GM12801 (cell line): ENCODE results near the gene ZMYM3.

Source experiments
- CTCF ChIP-seq: IDR thresholded peaks from one replicate; pipeline ENCODE4 v1.5.1; 2011; ENCODE audit warnings: control low read depth; ENCODE audit not compliant: insufficient read length; ENCODE audit errors: extremely low read depth

ZMYM3 gene

GRCh38 chrX:71254092-71254963 lies at the start of gene ZMYM3:
ZMYM3 (minus strand) TSS chrX:71254140; CDS start chrX:71253255, 885 bp downstream.
- TF ChIP-seq CTCF: no peak

- TF ChIP-seq CTCF: no peak
These were observed 48.7 kb upstream of the ZMYM3 start for GRCh38 chrX:71302461-71303213.

GRCh38 chrX:71301195-71301924 lies 47.4 kb upstream of the ZMYM3 start, which contains the start of gene ITGB1BP2:
ITGB1BP2 (plus strand) TSS chrX:71301750; CDS start chrX:71301807, 57 bp downstream.
- TF ChIP-seq CTCF: no peak

- TF ChIP-seq CTCF: no peak
These were observed 44.2 kb upstream of the ZMYM3 start for GRCh38 chrX:71298119-71298518.

- TF ChIP-seq CTCF: no peak
These were observed 42.9 kb upstream of the ZMYM3 start for GRCh38 chrX:71296806-71297205.

- no peak for TF ChIP-seq CTCF
These were observed 38.9 kb upstream of the ZMYM3 start for GRCh38 chrX:71292669-71293365.

- TF ChIP-seq CTCF: no peak
These were observed 37.4 kb upstream of the ZMYM3 start for GRCh38 chrX:71291381-71291780.
